HepG2 (cell line): ENCODE measurements around the gene CAD. TPM values are rescaled to one million over a fixed set of nuclear protein-coding genes. Genes with fewer than 3 reads are reported as not detected.
A peak's percentile ranks its signal among the peaks of the same experiment; 100 is the strongest.

Experiments
- HMG20A ChIP-seq: IDR thresholded peaks from 2 replicates; pipeline ENCODE4 v1.6.1; 2016; ENCODE audit warnings: borderline replicate concordance
- HMG20B ChIP-seq: conservative IDR thresholded peaks from 2 replicates; pipeline ENCODE4 v1.6.1; 2016; ENCODE audit warnings: missing genetic modification reagents, missing compliant biosample characterization
- RNF219 ChIP-seq: sonication (generic); formaldehyde crosslinking; IDR thresholded peaks from 2 replicates; pipeline ENCODE4 v1.5.0; 2020; ENCODE audit warnings: mild to moderate bottlenecking, missing genetic modification reagents
- SKIL ChIP-seq: sonication (generic); formaldehyde crosslinking; IDR thresholded peaks from 2 replicates; pipeline ENCODE4 v1.8.0; 2022; ENCODE audit warnings: missing genetic modification reagents, mild to moderate bottlenecking, moderate library complexity, borderline replicate concordance
- THAP11 ChIP-seq: IDR thresholded peaks from 2 replicates; pipeline ENCODE4 v1.6.1; 2016; ENCODE audit warnings: missing biosample characterization, missing genetic modification reagents
- ZMYM3 ChIP-seq: sonication (generic); formaldehyde crosslinking; IDR thresholded peaks from 2 replicates; pipeline ENCODE4 v1.5.1; 2020; ENCODE audit warnings: mild to moderate bottlenecking, missing genetic modification reagents
- ZNF317 ChIP-seq: sonication (generic); formaldehyde crosslinking; IDR thresholded peaks from 2 replicates; pipeline ENCODE4 v1.5.0; 2020; ENCODE audit warnings: mild to moderate bottlenecking, missing genetic modification reagents
- ZNF333 ChIP-seq: sonication (generic); formaldehyde crosslinking; IDR thresholded peaks from 2 replicates; pipeline ENCODE4 v1.4.0; 2020; ENCODE audit warnings: mild to moderate bottlenecking, missing genetic modification reagents, borderline replicate concordance
- ZNF34 ChIP-seq: sonication (generic); formaldehyde crosslinking; IDR thresholded peaks from 2 replicates; pipeline ENCODE4 v1.4.0; 2020; ENCODE audit warnings: mild to moderate bottlenecking, missing genetic modification reagents, borderline replicate concordance
- ZNF513 ChIP-seq: sonication (generic); formaldehyde crosslinking; conservative IDR thresholded peaks from 2 replicates; pipeline ENCODE4 v1.5.0; 2020; ENCODE audit warnings: missing genetic modification reagents
- ZNF644 ChIP-seq: IDR thresholded peaks from 2 replicates; pipeline ENCODE4 v1.6.1; 2016; ENCODE audit warnings: low read depth
- ZNF776 ChIP-seq: sonication (generic); formaldehyde crosslinking; IDR thresholded peaks from 2 replicates; pipeline ENCODE4 v1.4.0; 2020; ENCODE audit warnings: mild to moderate bottlenecking, missing genetic modification reagents
- polyA plus RNA-seq, 8 experiments: library from polyadenylated mRNA; depleted of rRNA in 3 of 8; stranded (reverse) in 7 of 8; unstranded in 1 of 8; fragments of >200 nt; fragmentation: Illumina TruSeq in 4 of 8; extraction: Trizol in 4 of 8; gene quantifications; 2 replicates each; pipeline versions ENCODE4 v1.2.1 to v1.2.3, GENCODE V29; 2011 to 2016; ENCODE audit warnings: low read depth in 4 of 8, missing spikeins in 1 of 8, mixed read lengths in 1 of 8; ENCODE audit not compliant: insufficient read depth in 1 of 8
- total RNA-seq, 5 experiments: library from RNA; depleted of rRNA; stranded (reverse); fragments of >200 nt; fragmentation: Illumina TruSeq; extraction: Trizol; gene quantifications; 2 replicates each; pipeline ENCODE4 v1.2.3, GENCODE V29; 2016; ENCODE audit warnings: low read depth in 1 of 5
- TF ChIP-seq, protein P1 (sequence below): sonication (generic); formaldehyde crosslinking; IDR thresholded peaks from 2 replicates; pipeline ENCODE4 v1.4.0; 2020; ENCODE audit warnings: missing genetic modification reagents
- TF ChIP-seq, protein P2 (sequence below): sonication (generic); formaldehyde crosslinking; IDR thresholded peaks from 2 replicates; pipeline ENCODE4 v1.4.0; 2020; ENCODE audit warnings: missing genetic modification reagents; ENCODE audit errors: not compliant biosample characterization
- TF ChIP-seq, protein P3 (sequence below): IDR thresholded peaks from 2 replicates; pipeline ENCODE4 v1.6.1; 2018; ENCODE audit warnings: missing genetic modification reagents
- TF ChIP-seq, protein P4 (sequence below): sonication (generic); formaldehyde crosslinking; IDR thresholded peaks from 2 replicates; pipeline ENCODE4 v1.8.0; 2022; ENCODE audit warnings: mild to moderate bottlenecking, missing genetic modification reagents; ENCODE audit not compliant: insufficient replicate concordance

Gene CAD
- total and polyA plus RNA-seq, 2 of the 13 experiments (the other 11 are each of a cell fraction or from before 2014, with no cell fraction given) = 21.7 to 37.0 TPM

GRCh38 chr2:27194538-27195354 lies 22.4 kb upstream of the CAD start (continued):
- TF ChIP-seq SKIL (no peak), ZNF317 (CRISPR knock-in tag) (0 out of 2 replicates have a peak, but pooled peaks have one; percentile 19), ZNF513 (no peak), ZNF34 (CRISPR knock-in tag) (no peak), THAP11 (CRISPR knock-in tag) (peak; percentile 12; the same call in 1 of the 2 replicates), ZMYM3 (CRISPR knock-in tag) (0 out of 2 replicates have a peak, but pooled peaks have one; percentile 44), ZNF776 (CRISPR knock-in tag) (0 out of 2 replicates have a peak, but pooled peaks have one; percentile 28), HMG20B (CRISPR knock-in tag) (no peak), RNF219 (no peak), HMG20A (CRISPR knock-in tag) (peak; percentile 54; the same call in 1 of the 2 replicates), ZNF333 (peak; percentile 51; the same call in 1 of the 2 replicates), ZNF644 (CRISPR knock-in tag) (peak; percentile 52)
- TF ChIP-seq, protein P1, sequence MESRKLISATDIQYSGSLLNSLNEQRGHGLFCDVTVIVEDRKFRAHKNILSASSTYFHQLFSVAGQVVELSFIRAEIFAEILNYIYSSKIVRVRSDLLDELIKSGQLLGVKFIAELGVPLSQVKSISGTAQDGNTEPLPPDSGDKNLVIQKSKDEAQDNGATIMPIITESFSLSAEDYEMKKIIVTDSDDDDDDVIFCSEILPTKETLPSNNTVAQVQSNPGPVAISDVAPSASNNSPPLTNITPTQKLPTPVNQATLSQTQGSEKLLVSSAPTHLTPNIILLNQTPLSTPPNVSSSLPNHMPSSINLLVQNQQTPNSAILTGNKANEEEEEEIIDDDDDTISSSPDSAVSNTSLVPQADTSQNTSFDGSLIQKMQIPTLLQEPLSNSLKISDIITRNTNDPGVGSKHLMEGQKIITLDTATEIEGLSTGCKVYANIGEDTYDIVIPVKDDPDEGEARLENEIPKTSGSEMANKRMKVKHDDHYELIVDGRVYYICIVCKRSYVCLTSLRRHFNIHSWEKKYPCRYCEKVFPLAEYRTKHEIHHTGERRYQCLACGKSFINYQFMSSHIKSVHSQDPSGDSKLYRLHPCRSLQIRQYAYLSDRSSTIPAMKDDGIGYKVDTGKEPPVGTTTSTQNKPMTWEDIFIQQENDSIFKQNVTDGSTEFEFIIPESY (CRISPR knock-in tag) = peak; percentile 85
- TF ChIP-seq, protein P2, sequence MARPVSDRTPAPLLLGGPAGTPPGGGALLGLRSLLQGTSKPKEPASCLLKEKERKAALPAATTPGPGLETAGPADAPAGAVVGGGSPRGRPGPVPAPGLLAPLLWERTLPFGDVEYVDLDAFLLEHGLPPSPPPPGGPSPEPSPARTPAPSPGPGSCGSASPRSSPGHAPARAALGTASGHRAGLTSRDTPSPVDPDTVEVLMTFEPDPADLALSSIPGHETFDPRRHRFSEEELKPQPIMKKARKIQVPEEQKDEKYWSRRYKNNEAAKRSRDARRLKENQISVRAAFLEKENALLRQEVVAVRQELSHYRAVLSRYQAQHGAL (CRISPR knock-in tag) = no peak
- TF ChIP-seq, protein P3, sequence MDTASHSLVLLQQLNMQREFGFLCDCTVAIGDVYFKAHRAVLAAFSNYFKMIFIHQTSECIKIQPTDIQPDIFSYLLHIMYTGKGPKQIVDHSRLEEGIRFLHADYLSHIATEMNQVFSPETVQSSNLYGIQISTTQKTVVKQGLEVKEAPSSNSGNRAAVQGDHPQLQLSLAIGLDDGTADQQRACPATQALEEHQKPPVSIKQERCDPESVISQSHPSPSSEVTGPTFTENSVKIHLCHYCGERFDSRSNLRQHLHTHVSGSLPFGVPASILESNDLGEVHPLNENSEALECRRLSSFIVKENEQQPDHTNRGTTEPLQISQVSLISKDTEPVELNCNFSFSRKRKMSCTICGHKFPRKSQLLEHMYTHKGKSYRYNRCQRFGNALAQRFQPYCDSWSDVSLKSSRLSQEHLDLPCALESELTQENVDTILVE (CRISPR knock-in tag) = 0 out of 2 replicates have a peak, but pooled peaks have one; percentile 20
- TF ChIP-seq, protein P4, sequence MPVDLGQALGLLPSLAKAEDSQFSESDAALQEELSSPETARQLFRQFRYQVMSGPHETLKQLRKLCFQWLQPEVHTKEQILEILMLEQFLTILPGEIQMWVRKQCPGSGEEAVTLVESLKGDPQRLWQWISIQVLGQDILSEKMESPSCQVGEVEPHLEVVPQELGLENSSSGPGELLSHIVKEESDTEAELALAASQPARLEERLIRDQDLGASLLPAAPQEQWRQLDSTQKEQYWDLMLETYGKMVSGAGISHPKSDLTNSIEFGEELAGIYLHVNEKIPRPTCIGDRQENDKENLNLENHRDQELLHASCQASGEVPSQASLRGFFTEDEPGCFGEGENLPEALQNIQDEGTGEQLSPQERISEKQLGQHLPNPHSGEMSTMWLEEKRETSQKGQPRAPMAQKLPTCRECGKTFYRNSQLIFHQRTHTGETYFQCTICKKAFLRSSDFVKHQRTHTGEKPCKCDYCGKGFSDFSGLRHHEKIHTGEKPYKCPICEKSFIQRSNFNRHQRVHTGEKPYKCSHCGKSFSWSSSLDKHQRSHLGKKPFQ (CRISPR knock-in tag) = no peak
